Stimulated activated CD4-positive, alpha-beta T cell treated with anti-CD3 and anti-CD28 coated beads, Interleukin-4, amount 100 ng/mL, for 4 hours (primary cell): Measurements from ENCODE around the gene ALOX5.
A peak's percentile ranks its signal among the peaks of the same experiment; 100 is the strongest.
"Not testable (repeated sequence)": the region's sequence is repeated elsewhere in the genome, so short reads cannot be mapped to it uniquely, and the experiment has no call there.

ENCODE experiments used
- DNase-seq, 2 experiments: peaks; one replicate each; pipeline ENCODE4 v3.0.0-alpha.2; 2020

The ALOX5 gene

DNA sequence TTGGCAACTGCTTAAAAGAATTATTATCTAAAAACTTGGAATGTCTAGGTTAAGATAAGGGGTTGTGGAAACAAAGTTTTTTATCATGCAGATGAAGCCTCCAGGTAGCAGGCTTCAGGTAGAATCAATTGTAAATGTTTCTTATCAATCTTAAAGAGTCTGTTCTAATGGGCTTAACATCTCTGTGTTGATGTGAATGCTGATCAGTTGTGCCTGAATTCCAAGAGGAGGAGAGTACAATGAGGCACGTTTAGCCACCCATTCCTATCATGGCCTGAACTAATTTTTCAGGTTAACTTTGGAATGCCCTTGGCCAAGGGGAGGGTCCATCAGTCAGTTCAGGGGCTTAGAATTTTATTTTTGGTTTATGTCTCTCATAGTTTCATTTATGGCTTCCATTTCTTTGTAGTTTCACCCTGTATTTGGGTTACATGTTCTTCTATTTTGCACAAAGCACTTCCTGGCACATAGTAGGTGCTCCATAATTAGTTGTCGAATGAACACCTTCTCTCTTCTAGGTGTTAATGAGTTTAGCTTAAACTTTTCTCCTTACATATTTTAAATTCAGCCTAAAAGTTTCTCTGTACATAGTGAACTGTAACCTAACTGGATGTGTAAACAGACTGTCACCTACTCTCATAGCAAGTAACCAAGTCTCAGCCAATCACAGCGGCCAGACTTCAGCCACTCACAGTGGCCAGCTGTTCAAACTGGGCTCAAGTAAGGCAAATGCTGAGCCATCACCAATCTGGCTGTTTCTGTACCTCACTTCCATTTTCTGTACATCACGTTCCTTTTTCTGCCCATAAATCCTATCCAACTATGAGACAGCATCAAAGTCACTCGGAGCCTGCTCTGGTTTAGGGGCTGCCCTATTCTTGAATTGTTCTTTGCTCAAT is 34.7 kb downstream of the ALOX5 start:
- DNase-seq, result no peak

DNA sequence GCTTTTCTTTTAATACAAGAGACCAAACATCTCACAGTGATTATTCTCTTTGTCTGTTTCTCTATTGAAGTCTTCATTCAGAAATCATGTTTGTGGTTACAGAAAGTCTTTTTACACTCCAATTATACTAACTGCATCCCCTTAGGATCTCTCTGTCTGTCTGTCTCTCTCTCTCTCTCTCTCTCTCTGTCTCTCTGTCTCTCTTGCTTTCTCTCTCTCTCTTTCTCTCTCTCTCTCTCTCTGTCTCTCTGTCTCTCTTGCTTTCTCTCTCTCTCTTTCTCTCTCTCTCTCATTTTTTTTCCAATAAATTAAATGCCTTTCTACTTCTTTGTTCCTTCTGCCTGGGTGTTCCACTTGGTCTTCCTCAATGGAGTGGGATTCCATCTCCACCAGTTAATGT is 35.3 kb downstream of the ALOX5 start:
- not testable (repeated sequence) for DNase-seq

DNA sequence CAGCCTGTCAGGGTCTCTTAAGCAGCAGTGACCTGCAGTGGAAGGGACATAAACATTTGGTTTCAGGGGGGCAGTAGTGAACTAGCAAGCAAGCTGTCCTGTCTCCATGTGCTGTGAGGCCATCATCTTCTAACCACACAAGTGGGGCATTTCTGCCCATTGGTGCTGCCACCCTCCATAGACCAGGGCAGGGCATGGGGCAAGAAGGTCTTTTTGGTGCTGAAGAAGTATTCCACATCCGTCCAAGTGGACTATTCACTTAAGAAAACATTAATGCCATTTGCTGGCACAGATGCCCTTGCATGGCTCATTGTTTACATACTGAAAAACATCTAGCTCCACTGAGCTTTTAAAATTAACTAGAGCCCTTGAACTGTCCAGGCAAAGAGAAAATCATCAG is 35.8 kb downstream of the ALOX5 start:
- DNase-seq, result no peak

DNA sequence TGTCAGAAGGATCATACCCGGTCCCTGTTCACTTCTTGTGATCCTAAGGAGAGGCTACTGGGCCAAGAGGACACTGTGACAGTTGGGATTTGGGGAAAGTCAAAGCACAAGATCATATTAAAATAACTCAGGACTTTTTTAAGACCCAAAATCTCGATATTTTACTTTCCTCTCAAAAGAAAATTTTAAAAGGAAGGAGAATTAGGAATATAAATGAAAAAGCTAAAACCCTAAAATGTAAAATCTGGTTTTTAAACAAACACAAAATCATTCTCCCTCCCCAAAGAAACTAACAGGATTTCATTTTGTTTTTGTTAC is 36.4 kb downstream of the ALOX5 start:
- no peak for DNase-seq

DNA sequence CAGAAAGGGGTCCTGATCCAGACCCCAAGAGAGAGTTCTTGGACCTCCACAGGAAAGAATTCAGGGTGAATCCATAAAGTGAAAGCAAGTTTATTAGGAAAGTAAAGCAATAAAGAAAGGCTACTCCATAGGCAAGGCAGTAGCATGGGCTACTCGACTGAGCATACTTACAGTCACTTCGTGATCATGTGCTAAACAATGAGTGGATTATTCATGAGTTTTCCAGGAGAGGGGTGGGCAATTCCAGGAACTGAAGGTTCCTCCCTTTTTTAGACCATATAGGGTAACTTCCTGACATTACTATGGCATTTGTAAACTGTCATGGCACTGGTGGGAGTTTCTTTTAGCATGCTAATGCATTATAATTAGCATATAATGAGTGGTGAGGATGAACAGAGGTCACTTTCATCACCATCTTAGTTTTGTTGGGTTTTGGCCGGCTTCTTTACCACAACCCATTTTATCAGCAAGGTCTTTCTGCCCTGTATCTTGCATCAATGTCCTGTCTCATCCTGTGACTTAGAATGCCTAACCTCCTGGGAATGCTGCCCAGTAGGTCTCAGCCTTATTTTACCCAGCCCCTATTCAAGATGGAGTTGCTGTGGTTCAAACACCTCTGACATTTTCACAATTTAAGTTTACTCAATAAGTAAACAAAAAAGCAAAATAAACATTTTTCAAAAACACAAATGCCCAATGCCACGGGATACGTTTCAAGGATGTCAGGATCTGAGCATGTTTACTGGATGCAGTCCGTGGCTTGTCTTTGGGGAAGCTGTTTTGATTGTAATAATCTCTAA is 37.0 kb downstream of the ALOX5 start:
- DNase-seq, result no peak

DNA sequence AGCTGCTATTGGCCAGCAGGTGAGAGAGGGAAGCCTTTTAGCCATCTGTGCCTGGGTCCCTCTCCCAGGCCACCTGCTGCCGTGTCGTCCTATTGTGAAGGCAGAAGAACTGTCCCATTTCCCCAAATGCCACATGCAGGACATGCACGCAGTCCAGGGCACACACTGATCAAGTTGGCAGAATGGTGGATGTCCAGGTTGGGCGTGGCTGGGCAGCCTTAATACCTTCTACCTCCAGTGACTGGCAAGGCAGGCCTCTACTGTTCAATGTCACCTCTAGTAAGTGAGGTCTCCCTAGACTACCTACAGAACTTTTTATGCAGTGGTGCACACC is 37.6 kb downstream of the ALOX5 start:
- no peak for DNase-seq

DNA sequence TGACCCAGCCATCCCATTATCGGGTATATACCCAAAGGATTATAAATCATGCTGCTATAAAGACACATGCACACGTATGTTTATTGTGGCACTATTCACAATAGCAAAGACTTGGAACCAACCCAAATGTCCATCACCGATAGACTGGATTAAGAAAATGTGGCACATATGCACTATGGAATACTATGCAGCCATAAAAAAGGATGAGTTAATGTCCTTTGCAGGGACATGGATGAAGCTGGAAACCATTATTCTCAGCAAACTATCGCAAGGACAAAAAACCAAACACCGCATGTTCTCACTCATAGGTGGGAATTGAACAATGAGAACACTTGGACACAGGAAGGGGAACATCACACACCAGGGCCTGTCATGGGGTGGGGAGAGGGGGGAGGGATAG is 41.0 kb downstream of the ALOX5 start:
- DNase-seq, result not testable (repeated sequence)

DNA sequence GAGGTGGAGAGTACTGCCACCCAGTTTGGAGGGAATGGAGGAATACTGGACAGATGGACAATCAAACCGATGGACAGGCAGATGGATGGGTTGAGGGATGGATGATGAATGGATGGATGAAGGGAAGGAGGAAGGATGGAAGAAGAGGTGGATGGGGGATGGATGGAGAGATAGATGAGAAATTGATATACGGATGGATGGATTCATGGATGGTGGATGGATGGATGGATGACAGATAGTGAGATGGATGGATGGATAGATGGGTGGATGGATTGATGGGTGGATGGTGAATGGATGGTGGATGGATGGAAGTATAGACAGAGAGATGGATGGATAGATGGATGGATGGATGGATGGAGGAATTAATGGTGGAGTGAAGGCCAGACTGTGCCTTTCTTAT is 42.6 kb downstream of the ALOX5 start:
- no peak for DNase-seq

DNA sequence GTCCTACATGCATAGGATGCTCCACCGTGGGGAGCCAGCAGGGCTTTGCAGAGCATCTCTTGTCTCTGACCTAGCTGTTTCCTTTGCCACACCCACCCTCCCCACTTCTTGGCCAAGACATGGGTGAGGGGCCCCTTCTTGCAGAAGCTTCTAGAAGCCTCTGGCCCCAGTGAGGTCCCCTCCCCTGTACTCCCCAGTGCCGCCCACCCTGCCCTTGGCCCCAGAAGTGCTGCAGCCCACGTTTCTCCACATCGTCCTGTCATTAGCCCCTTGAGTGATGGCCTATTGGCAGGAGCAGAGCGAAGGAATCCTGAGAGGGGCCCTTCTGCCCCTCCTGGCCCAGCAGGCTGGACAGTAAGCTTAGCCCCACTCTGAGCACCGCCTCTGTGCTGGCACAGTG is 43.7 kb downstream of the ALOX5 start:
- no peak for DNase-seq

DNA sequence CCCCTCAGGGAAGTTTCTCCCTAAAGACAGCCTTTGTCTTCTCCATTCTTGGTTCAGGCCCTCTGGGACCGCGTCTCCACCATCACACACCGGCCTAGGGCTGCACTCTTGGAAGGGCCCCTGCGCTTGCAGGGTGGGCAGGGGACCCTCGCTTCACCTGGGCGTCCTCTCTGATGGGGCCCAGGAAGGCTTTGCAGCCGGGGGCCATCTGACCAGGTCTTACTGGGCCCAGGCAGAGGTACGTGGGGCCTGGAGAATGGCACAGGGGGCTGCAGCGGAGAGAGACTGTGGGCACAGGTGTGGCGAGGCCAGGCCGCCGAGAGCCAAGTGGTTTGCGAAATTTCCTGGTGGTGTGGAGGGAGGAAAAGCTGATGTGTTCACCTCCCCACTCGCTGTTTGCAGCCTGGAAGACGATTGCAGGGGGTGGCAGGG is 44.4 kb downstream of the ALOX5 start:
- no peak for DNase-seq

DNA sequence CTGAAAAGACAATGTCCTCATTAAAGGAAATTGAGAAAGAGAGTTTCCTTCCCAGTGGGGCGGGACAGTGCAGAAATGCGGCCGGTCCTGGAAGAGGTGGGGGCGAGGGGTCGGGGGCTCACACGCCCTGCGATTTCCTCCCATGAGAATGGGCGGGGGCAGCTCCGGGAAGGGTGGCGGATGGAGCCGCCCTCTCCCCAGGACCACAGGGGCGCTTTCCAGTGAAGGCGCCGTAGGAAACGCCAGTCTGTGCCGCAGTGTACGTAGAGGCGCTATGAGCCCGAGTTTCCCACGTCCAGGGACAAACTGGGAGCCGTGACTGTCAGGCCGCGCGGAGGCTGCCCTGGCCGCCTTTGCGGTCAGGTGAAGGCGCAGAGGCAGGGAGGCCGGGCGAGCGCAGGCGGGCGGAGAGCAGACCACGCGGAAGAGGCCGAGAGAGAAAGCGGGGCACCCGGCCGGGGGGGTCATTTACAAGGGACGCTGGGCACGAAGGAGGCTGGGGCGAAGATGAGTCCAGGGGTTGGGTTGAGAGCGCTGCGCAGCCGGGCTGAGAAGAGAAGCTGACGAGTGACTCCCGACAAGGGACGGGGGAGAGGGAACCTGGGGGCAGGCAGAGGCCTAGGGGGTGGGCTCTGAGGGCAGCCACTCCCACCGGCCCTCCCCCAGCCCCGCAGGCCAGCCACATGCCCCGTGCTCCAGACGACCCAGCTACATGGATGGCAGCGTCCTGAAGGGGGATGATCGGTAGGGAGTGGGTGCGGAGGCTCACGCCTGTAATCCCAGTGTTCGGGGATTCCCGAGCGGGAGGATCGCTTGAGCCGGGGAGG is 45.0 kb downstream of the ALOX5 start:
- peak; percentile 40 to 60 for DNase-seq

DNA sequence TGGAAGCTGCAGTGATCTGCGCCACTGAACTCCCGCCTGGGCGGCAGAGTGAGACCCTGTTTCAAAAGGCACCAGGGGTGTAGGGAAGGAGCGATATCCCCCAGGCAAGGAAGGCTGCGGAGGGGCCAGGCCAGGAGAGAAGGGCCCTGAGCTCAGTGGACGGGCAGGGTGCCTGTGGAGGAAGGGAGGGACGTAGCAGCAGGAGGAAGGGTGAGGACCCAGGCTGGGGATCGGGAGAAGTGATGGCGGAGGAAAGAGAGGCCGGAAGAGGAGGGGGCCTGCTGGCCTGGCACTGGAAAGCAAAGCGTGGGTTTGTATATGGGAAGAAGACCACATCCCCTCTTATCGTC is 45.6 kb downstream of the ALOX5 start:
- no peak for DNase-seq

DNA sequence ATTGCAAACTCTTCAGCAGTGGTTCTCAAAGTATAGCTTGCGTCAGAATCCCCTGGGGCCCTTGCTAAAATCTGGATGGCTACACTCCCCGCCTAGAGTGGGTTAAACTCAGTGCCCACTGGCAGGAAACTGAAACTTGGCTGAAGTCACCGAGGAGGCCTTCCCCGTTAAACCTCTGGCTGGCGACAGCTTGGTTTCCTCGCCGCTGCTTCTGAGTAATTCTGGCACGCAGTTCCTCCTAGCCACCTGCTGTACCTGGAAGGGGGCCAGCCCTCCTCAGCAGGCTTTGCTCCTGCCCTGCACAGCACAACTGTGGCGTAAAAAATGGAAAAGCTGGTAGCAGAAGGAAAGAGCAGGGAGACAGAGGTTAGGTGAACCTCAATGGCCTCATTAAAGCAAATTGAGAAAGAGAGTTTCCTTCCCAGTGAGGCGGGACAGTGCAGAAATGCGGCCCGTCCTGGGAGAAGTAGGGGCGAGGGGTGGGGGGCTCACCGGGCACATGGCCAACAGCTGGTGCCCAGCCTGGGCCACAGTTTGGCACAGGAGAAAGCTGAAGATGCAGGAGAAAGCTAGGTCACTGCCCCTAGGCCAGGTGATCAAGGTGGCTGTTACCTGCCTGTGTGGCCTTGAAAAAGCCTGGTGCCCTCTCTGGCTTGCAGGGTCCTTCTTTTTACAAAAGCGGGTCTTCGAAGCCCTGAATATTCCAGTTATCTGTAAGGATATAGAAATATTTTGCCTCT is 46.6 kb downstream of the ALOX5 start:
- DNase-seq, result peak; percentile 13 to 63

DNA sequence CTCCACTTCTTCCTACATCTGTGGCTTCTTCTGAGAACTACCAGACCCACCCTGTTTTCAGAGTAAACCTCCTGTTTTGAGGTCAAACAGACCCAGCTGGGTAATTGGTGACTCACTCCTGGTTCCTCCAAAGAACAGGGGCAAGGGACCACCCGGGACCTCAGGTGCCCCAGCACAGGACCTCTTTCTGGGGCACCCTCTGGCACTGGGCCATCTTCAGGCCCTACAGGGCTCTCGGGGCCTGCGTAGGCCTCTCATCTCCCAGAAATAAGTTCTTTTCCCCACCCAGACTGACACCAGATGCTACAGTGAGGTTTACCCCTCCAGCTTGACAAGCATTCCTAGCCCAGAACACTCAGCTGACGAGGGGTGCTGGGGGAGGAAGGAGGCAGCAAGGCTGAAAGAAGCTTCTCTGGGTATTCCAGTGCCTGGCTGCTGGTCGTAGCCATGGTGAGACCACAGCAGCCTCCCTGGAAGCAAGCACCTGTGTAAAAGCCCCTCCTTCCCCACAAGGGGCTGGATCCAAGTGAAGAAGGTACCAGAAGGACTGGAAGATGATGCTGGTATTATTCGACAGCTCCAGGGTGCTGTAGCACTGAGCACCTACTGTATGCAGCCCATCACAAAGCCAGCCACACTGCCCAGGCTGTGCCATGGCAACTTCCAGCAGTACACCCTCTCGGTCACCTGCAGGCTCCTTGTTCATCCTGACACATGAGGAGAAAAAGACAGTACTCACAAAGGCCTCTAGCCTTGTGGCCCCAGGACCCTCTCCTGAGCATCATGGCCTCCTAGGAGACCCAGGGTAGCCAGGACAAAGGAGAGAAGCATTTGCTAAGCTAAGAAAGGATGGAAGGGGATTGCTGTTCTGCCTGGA is 47.4 kb downstream of the ALOX5 start:
- DNase-seq, result peak in 1 of 2 experiments; percentile 47

DNA sequence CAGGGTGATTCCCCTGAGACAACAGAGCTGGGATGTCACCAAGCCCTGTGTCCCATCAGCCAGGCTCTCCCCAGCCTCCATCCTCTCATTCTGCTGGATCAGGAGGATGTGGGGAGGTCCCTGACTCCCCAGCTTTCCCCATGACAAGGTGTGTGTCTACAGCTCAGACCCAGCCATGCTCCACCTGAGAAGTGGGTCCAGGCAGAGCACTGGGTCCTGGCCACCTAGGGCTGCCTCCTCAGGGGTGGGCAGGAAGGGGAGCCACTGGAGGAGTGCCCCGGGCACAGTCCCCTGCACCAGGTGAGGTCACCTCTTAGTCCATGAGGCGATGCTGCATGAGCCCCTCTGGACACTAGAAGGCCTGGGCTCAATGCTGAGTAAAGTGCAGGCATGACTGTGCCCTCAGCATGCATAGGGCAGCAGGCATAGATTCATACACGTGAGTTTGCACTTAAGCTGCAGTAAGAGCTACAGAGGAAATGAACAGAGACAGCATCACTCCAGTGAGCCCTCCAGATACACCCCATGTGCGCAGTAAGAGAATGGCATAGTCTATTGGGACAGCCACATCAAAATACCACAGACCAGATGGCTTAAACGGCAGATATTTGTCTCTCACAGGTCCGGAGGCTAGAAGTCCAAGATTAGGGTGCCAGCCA is 48.3 kb downstream of the ALOX5 start:
- DNase-seq, result no peak

DNA sequence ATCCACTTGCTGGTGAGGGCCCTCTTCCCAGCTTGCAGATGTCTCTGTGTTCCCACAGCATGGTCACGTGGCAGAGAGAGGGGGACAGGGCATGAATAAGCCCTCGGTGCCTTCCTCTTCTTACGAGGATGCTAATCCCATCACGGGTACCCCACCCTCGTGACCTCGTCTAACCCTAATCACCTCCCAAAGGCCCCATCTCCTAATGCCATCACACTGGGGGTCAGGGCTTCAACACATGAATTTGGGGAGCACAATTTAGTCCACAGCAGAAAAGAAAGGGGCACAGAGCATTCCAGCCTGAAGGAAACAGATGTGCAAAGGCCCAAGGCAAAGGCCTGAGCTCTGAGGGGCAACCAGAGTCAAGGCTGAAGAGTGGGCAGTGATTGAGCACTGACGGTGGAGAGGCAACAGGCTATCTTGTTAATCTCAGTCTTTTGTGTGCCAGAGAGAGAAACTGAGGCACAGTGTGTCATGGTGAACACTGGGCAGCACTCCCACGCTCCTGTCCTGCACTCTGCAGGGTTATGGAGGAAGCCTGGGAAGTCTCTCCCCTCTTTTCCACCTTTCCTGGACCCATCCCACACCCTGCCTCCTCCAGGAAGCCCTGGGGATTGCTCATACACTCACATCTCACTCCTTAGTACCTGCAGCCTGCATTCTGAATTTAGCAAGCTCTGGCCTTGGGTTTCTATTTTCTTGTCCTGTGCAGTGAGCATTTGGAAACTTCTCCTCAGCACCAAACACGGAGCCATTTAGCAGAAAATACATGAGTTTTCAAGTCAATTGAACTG is 49.0 kb downstream of the ALOX5 start:
- no peak for DNase-seq

DNA sequence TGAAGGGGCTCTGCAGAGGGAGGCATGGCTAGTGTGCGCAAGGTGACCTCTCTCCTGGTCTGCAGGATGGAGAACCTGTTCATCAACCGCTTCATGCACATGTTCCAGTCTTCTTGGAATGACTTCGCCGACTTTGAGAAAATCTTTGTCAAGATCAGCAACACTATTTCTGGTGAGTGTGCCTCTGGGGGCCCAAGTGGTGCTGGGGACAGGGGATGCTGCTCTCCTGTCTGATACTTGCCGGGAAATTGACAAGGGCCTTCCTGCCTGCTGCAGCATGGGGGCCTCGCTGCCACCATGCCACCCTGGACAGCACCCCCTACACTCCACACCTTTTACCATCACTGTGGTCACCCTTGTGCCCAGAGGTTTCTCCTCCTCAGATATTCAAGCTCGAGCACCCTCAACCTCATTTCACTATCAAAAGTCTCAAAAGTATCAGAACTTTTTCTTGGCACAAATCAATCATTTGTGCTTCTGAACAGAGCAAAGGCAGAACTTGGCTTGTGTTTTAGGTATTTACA is 50.0 kb downstream of the ALOX5 start:
- no peak for DNase-seq

DNA sequence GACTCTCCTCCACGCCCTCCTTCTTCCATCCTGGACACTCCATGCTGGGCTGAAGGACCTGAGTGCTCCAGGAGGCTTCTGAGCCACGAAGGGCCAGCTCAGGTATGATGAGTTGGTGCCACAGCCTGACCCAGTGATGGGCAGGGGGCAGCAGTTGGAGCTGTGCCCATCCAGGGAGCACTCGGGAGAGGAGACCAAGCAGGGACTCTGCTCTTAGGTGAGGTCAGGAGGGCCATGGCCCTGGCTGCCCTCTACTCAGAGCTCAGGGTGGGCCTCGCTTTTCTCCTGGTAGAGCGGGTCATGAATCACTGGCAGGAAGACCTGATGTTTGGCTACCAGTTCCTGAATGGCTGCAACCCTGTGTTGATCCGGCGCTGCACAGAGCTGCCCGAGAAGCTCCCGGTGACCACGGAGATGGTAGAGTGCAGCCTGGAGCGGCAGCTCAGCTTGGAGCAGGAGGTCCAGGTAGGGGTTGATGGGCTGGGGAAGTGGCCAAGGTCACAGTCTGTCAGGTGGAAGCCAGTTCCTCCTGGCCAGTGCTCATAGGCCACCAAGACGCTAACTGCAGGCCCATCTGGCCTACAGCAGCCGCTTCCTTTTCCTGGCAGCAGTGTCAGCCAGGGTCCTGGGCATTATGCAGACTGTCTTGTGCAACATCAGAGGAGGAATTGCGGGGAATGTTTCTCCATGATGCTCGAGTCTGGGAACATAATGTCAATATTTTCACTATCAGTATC is 50.8 kb downstream of the ALOX5 start:
- no peak for DNase-seq
